ENCODE measurements around the gene LGALSL.
A peak's percentile ranks its signal among the peaks of the same experiment; 100 is the strongest.
"Not testable (repeated sequence)": the region's sequence is repeated elsewhere in the genome, so short reads cannot be mapped to it uniquely, and the experiment has no call there.

The LGALSL gene

GRCh38 chr2:64445970-64446369, 8.0 kb upstream of the LGALSL start:
- DNase-seq, result not testable (repeated sequence)

GRCh38 chr2:64447317-64448040, 6.5 kb upstream of the LGALSL start:
- DNase-seq, result no peak

- no peak for DNase-seq
These were observed 5.9 kb upstream of the LGALSL start for GRCh38 chr2:64448041-64448426.

- DNase-seq, result no peak
These were observed 2.9 kb upstream of the LGALSL start for GRCh38 chr2:64451051-64451450.

- peak; percentile 50 for DNase-seq
These were observed 697 bp downstream of the LGALSL start for GRCh38 chr2:64454386-64455332.

- no peak for DNase-seq
These were observed 1.6 kb downstream of the LGALSL start for GRCh38 chr2:64455545-64455944.

- DNase-seq, result no peak
These were observed 2.3 kb downstream of the LGALSL start for GRCh38 chr2:64456293-64456692.

GRCh38 chr2:64457524-64457923, 3.6 kb downstream of the LGALSL start:
- no peak for DNase-seq

GRCh38 chr2:64459575-64459974, 5.6 kb downstream of the LGALSL start:
- DNase-seq, result no peak

- DNase-seq, result no peak
These were observed 6.4 kb downstream of the LGALSL start for GRCh38 chr2:64460330-64460729.

GRCh38 chr2:64461271-64462058, 7.5 kb downstream of the LGALSL start:
- DNase-seq, result no peak

- DNase-seq, result no peak
These were observed 8.2 kb downstream of the LGALSL start for GRCh38 chr2:64462171-64462570.

- DNase-seq, result no peak
These were observed 9.2 kb downstream of the LGALSL start for GRCh38 chr2:64462940-64463700.

GRCh38 chr2:64463781-64464180, 9.8 kb downstream of the LGALSL start:
- DNase-seq, result no peak

GRCh38 chr2:64466478-64467085, 12.6 kb downstream of the LGALSL start:
- DNase-seq, result no peak

GRCh38 chr2:64467096-64467843, 13.3 kb downstream of the LGALSL start:
- DNase-seq, result peak; percentile 24

- no peak for DNase-seq
These were observed 15.3 kb downstream of the LGALSL start for GRCh38 chr2:64469261-64469660.

GRCh38 chr2:64470071-64470470, 16.1 kb downstream of the LGALSL start:
- no peak for DNase-seq

- DNase-seq, result no peak
These were observed 16.9 kb downstream of the LGALSL start for GRCh38 chr2:64470766-64471295.

GRCh38 chr2:64471600-64471999, 17.6 kb downstream of the LGALSL start:
- DNase-seq, result no peak

- DNase-seq, result no peak
These were observed 18.9 kb downstream of the LGALSL start for GRCh38 chr2:64472881-64473280.

Data from CD4-positive, alpha-beta T cell treated with Interleukin-15 for 1 hour (primary cell).